ENCODE results near the gene CPTP.

DNA sequence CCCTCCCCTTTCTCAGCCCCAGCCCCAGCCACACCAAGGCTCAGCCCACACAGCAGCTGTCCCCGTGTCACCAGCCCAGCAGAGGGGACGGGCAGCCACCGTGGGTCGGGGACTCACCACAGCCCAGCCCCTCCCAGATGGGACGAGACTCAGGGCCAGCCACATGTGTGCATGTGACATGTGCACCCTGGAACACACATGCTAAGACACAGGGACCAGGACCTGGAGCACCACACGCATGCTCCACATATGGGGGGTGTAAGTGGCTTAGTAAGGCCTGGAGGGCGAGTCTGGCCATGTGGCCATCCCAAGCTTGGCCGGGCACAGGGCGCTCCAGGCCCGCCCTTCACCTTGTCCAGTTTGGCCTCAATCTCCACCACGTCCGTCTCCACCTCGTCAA is 20.9 kb upstream of the CPTP start:
- TF ChIP-seq POLR2A (IDR thresholded peaks at IDR 0.05) = no peak
- TF ChIP-seq, protein P1, sequence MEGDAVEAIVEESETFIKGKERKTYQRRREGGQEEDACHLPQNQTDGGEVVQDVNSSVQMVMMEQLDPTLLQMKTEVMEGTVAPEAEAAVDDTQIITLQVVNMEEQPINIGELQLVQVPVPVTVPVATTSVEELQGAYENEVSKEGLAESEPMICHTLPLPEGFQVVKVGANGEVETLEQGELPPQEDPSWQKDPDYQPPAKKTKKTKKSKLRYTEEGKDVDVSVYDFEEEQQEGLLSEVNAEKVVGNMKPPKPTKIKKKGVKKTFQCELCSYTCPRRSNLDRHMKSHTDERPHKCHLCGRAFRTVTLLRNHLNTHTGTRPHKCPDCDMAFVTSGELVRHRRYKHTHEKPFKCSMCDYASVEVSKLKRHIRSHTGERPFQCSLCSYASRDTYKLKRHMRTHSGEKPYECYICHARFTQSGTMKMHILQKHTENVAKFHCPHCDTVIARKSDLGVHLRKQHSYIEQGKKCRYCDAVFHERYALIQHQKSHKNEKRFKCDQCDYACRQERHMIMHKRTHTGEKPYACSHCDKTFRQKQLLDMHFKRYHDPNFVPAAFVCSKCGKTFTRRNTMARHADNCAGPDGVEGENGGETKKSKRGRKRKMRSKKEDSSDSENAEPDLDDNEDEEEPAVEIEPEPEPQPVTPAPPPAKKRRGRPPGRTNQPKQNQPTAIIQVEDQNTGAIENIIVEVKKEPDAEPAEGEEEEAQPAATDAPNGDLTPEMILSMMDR (IDR thresholded peaks at IDR 0.05) = no peak

All from Peyer's patch (tissue), 4 donors.